NCI-H2196 treated with DMSO at 0.1 percent for 48 hours (cell line): ENCODE data around the gene GPA33.

ENCODE experiments used
- DNase-seq: peaks from one replicate; lab custom pipeline; 2025; ENCODE audit not compliant: unreplicated experiment; lab: John Stamatoyannopoulos, UW

Gene GPA33

DNA sequence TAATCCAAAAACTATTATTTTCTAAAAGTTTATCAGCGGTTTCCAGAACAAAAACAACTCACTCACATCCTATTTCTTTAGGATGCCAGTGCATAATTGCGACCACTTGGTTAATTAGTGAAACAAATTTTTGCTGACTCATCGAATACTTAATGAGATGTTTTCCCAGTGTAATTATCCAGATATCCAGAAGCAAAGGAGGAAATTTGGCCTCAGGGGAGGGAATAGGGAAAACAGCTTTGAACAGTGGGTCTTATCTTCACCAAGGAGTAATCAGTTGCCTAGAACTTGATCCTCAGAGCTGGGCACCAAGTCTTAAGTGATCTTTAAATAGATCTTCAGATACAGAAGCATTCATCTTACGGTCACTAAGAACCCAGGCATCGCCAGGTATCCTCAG lies 28.0 kb upstream of the GPA33 start:
- no peak for DNase-seq

DNA sequence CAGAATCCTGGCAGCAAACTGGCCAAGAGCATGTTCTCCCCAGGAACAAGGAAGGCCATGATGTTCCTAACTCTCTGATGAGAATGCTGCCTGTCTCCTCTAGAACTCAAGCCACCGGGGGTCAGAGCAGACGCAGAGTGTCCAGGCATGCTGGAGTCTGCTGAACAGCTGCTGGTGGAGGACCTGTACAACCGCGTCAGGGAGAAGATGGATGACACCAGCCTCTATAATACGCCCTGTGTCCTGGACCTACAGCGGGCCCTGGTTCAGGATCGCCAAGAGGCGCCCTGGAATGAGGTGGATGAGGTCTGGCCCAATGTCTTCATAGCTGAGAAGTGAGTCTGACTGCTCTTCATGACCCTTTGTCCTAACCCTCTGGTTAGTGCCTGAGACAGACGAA lies 27.0 kb upstream of the GPA33 start:
- DNase-seq: no peak

DNA sequence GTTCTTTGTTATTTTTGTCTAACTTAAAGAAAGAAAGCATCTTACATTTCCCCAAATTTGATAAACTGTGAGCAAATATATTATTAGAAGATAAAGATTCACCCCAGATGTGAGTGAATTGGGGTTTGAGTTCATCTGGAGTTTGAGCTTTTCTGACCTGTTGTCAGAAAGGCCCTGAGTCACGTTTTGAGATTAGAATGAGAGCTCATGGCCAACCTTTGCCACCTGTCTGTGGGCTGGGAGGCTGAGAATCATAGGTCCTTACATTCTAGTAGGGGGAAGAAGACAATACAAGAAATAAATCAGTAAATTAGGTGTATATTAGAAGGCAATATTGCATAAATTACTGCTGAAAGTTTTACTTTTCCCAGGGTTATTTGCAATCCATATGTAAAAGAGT lies 26.0 kb upstream of the GPA33 start:
- no peak for DNase-seq

DNA sequence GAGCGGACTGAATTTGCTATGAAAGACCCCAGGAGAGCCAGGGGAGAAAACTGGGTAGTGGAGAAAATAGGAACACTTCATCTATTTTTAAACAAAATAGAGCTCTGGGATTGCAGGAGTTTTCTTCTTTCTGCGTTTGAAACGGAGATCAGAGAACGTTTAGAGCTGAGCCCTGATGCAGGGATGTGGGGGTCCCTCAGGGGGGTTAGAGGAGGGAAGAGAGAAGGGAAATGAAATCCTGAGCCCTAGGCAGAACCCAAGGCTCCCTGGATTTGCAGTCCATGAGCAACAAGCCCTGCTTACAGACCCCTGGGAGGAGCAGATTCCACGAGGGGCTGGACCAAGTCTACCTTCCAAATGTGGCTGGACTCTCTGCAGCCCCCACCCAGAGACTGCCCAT lies 25.5 kb upstream of the GPA33 start:
- DNase-seq: no peak

DNA sequence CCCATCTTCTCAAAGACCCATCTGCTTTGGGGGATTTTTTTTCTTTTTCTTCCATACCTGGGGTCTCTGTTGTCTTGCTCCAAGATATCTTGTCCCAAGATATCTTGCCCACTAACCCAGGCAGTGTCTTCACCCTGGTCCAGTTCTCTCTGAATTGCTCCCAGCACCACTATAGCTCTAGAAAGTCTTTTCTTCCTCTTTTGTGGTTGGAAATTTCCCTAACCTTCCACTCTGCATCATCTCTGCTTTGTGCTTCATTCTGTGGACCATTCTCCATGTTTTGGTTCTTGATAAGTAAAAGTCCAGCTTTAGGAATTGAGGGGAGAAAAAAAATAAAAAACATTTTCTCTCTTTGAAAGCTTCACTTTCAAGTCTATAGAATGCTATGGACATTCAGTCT lies 24.5 kb upstream of the GPA33 start:
- DNase-seq: no peak

DNA sequence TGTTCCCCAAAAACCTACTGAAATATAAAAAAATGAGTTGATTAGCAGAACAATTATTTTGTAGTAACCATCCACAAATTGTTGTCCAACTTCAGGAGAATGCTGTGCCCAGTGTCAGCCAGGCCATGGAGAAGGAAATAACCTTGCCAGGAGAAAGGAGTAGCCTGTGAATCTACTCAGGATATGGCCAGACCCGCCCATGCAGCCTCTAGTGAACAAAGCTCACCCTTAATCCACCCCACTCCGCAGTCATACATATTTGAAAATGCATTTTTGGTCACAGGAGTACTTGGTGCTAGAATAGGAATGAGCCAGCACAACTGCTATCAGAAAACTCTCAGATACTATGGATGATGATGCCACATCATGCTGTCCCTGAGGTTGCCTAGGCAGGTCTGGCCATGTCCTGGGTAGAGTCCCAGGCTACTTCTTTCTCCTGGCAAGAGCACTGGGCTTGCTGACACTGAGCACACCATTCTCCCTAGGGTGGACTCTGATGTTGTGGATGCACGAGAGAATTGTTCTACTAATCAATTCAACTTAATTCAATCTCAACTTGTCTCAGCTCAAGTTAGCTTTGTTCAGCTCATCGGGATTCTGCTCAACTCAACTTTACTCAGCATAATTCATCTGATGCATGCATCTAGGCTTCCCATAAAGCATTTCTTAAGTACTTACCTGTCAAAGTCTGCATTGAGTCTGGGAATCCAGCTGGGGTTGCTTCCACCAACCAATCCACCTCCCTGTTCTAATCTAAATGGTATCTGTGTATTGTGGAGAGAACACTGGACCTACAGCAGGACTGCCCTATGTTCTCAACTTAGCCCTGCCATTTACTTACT lies 21.9 kb upstream of the GPA33 start:
- no peak for DNase-seq

DNA sequence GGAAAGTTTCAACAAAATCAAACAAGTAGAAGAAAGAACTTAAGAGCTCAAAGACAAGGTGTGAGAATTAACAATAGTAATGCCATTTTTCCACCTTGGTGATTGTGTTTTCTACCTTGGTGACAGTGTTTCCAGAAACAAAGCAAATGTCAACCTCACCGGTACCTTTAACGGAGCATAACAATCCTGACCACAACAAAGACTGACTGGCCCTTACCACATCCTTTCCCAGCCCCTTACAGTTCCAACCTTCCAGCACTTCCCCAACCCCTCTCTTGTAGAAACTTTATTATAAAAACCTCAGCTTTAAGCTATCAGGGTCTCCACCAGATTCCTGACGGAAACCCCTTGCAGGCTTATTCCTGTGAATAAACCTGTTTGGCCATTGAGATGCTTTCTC lies 20.4 kb upstream of the GPA33 start:
- DNase-seq: no peak

DNA sequence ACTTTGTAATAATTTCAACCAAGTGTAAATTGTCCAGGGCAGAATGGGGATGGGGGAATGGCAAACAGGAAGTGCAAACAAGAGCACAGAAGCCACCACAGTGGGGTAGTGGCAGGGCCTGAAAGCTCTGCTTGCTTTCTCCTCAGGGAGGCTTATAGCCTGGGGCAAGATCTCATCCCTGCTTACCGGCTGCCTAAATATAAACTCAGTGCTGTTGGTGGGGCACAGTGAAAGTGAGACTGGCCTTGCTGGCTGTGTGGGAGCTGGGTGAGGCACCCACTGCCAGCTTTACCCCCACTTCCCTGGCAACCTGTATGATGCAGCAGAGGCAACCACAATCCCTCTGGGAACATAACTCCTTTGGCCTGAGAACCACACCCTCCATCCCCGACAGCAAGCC lies 18.9 kb upstream of the GPA33 start:
- no peak for DNase-seq

DNA sequence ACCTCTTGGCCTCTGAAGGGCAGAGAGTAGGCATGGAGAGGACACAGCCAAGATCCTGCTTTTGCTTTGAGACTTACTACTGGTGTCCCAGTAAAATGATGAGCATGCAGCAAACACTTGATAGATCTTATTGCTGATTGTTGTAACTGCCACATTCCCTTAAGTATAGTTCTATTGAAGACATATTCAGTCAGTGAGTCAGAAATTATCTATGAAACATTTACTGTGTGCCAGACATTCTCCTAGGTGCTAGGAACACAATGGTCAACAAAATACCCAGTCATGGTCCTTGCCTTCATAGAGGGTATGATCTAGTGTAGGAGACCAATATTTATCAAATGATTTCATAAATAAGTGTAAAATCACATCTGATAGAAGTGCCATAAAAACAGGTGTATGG lies 17.3 kb upstream of the GPA33 start:
- DNase-seq: no peak

DNA sequence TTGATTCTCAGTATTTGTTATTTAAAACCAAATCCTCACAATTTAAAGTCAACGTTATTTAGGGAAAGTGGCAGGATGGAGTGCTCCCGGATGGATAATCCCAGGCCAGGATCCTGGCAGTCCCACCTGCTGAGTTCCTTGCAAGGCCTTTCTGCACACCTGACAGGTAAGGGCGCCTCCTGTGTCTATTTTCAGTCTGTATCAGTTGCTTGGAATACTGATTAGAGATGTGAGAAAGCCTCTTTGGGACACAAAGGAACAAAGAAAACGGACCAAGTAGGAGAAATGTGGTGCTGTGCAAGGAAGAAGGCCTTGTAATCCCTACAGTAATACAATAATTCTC lies 15.9 kb upstream of the GPA33 start:
- DNase-seq: no peak

DNA sequence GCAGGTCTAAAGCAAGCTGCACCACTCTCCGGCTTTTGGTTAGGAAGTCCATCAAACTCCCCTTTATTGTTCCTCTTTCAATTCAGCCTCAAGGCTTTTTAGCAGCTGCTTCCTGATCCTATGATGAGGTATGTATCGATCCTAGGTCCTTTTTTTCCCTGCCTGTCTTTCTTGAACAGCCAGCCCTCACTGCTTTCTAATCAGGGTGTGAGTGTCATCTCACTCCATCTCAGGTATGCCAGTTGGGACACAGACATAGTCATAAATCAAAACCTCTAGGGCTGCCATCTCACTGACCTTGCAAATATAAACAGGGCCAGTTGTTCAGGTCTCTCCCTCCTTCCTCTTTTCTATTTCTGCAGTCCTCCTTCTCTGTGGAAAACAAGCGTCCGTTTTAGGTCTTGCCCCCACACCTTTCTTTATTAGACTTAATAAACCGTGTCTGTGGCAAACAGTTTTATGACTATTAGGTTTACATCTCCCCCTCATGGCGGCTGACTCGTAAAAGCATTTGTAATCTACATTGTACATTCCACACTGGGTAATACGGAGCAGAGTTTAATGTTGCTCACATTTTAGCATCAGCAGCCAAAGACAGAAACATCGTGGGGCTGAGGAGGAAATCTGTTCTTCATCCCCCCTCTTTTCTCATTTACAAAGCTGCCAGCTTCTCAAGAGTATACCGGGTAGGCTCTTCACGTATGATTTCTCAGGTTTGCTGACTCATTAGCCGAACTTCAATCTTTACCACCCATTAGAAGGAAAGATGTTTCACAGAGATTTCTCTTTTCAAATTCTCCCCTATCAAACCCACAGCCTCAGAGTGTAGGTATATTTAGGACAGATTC lies 15.3 kb upstream of the GPA33 start:
- DNase-seq: no peak

DNA sequence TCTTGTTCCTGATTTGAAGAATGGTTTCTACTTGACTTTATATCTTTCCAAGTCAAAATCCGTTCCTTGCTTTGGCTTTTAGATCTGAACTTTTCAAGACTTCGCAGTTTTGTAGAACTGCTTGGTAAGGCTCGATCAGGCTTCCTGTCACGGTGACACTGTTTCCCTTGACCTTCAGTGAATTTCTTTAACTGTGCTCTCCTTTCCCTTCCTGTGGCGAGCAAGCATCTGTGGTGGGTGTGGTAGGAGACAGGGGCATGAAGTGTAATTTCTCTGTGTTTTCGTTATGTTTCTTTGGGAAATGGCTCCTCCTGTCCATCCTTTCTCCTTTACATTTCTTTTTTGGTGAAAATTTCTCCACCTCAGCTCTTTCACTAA lies 14.1 kb upstream of the GPA33 start:
- DNase-seq: no peak

DNA sequence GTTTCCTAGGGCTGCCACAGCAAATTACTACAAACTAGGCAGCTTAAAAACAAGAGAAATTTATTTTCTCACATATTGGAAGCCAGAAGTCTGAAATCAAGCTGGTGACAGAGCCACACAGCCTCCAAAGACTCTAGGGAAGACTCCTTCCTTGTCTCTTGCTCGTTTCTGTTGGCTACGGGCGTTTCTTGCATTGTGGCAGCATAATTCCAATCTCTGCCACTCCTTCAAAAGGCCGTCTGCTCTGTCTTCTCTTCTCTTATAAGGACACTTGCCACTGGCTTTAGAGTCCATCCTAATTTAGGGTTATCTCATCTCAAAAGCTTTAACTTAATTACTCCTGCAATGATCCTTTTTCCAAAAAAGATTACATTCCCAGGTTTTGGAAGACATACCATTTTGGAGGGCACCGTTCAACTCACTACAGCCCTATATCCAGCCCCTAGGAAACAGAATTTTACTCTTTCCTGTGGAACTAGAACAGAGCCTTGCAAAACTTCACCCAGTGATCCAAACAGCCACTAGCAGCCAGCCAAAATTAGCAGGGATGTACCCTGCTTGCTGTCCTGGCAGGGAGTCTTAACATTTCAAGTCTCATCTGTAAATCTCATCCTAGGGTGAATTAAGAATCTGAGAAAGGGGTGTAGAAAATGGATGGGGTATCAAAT lies 12.9 kb upstream of the GPA33 start:
- no peak for DNase-seq

DNA sequence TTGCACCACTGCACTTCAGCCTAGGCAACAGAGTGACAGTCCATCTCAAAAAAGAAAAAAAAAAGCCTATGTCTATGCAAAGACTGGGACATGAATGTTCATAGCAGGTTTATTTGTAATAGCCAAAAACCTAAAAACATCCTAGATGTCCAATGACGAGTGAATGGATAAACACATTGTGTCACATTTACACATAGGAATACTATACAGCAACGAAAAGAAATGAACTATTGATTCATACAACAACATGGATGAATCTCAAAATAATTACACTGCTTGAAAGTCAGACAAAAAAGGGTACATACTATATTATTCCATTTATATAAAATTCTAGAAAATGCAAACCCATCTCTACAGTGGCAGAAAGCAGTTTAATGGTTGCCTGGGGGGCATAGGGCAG lies 11.6 kb upstream of the GPA33 start:
- no peak for DNase-seq

DNA sequence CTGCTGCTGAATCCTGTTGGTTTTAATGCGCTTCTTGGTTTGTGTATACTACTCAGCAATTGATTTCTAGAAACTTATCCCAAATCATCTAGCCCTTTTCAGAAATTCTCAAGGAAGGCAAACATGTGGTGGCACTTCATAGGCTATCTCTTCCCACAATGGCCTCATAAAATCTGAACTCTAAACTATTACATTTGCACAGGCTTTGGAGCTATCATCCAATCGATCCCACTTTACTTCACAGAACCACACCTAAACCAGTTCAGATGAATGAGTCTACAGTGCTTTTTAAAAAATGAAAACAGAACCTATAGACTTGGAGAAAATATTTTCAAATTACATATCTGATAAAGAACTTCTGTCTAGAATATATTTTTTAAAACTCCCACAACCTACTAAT lies 10.6 kb upstream of the GPA33 start:
- no peak for DNase-seq

DNA sequence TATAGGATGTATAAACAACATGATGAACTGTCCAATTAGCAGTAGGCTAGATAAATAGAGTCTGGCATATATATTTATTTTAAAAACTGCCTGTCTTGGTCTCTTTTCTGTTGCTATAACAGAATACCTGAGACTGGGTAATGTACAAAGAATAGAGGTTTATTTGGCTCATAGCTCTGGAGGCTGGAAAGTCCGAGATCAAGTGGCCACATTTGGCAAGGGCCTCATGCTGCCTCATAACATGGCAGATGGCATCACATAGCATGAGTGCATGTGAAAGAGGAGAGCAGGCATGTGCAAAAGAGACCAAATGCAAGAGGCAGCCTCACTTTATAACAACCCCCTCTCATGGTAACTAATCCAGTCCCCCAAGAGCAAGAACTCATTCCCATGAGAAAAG lies 9.7 kb upstream of the GPA33 start:
- DNase-seq: no peak

DNA sequence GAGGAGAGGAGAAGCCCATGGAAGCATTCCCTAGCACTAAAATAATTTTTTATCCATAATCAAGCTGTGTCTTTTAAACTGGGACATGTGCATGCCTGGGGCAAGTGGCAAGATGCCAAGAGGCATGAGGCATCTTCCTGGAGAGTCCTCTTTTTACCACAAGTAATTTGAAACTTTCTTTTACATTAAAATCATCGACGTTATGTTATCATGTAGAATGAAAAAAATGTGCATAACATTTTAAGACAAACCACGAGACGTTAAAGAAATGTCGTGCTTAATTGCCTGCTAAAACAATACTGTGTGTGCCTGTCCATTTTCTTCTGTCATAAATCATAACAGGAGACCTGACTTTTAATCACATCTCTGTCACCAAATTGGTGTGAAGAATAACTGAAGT lies 5.2 kb upstream of the GPA33 start:
- DNase-seq: no peak

DNA sequence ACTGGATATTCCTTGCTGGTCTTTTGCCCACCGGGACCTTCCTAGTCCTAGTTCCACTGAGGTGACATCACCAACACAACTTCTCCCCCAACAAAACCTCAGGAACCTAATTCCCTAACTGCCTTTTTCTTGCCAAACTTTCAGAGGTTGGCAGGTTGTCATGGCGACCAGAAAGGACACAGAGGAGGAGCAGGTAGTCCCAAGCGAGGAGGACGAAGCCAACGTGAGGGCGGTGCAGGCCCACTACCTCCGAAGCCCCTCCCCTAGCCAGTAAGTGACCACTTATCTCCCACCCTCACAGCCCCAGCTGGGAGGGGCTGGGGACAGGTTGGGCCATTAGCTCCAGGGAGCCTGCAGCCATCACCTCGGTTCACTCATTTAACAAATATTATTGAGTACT lies 4.5 kb upstream of the GPA33 start:
- no peak for DNase-seq

DNA sequence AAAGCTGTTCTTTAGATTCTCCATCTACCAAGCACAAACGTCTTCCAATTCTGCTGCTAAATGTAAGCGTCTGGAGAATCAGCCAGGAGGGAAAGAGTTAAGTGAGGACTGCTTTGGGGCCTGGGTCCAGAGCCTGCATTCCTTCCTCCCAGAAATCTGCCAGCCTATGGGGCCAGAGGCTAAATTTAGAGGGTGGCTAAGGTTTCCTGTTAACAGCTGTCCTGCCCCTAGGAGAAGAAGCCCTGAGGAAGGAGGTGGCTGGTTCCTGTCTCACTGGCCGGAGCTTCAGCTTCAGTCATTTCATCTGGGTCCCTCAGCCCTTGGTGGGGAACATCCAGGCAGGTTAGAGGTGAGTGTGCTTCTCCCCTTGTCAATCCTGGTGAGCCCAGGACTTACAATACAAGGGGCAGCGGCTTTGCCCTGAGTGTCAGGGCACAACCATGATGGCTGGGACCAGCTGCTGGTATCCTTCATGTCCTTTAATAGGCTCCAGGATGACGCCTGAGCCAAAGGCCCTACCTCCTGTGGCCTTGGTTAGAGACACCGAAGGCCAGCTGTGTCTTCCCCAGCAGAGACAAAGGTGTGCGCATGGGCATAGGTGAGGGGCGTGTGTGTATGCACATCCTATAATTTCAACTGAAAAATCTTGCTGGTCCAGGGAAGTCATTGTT lies 3.8 kb upstream of the GPA33 start, which contains the start of gene STYXL2:
TSS of gene STYXL2 (plus strand) at position 230 of the 671 bp plus-strand sequence. CDS start 775 bp downstream, outside the sequence.
- DNase-seq: no peak

DNA sequence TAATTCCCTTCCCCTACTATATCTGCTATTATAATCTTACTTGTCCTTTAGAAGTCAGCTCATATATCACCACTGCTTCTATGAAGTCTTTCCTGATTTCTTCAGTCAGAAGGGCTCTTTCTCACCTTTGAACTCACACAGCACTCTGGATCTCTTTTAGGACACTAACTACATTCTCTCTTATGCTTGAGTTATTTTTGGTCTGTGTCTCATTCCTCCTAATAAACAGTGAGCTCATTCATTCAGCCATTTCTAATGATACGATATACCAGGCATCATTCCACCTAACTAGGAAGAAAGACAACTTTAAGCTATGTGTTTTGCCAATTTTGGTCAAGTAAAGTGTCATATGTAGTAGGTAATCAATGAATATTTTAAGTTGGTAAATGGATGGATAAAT lies 2.5 kb upstream of the GPA33 start:
- DNase-seq: no peak

DNA sequence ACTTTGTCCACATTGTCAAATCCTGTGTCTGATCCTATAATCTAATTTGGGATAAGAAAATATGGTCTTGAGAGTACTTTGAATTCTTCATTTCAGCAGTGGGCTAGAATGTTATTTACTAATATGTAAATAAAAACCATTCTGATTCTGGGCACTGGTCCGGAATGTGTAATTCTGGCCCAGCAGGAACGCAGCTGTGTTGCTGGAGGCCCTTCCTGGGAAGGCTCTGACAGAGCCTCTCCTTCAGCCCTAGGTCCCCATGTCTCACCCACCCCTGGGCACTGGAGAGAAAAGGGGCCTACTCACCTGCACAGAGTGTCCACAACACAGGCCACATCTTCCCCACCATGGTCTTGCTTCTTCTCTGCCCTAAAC lies 251 bp downstream of the GPA33 start:
- no peak for DNase-seq
